AML-193 (cell line): ENCODE data around the gene GNB2.

Source experiments
- DNase-seq, 2 experiments: peaks; one replicate each; lab custom pipeline; 2025; lab: John Stamatoyannopoulos, UW

Gene GNB2

GRCh38 chr7:100673302-100673941 is at the start of gene GNB2:
TSS of gene GNB2 (plus strand) at chr7:100673740. CDS start at chr7:100676266, 2,526 bp downstream.
- DNase-seq, result peak; percentile 85 to 90

GRCh38 chr7:100623951-100624824 is 49.4 kb upstream of the GNB2 start:
- DNase-seq, result no peak

- no peak for DNase-seq
These were observed 47.5 kb upstream of the GNB2 start for GRCh38 chr7:100626055-100626454.

- peak; percentile 71 to 78 for DNase-seq
These were observed 46.9 kb upstream of the GNB2 start for GRCh38 chr7:100626530-100627237.

- no peak for DNase-seq
These were observed 46.3 kb upstream of the GNB2 start for GRCh38 chr7:100627238-100627549.

GRCh38 chr7:100629117-100629716 is 44.3 kb upstream of the GNB2 start:
- peak; percentile 17 to 27 for DNase-seq

GRCh38 chr7:100630066-100630465 is 43.5 kb upstream of the GNB2 start:
- no peak for DNase-seq

GRCh38 chr7:100632951-100633717 is 40.4 kb upstream of the GNB2 start:
- peak; percentile 10 to 21 for DNase-seq

GRCh38 chr7:100639995-100640516 is 33.5 kb upstream of the GNB2 start:
- DNase-seq, result no peak

- DNase-seq, result no peak
These were observed 32.8 kb upstream of the GNB2 start for GRCh38 chr7:100640517-100641440.

- DNase-seq, result no peak
These were observed 32.1 kb upstream of the GNB2 start, which contains the start of gene TFR2 for GRCh38 chr7:100641463-100641859. TSS of gene TFR2 (minus strand) at chr7:100641552. CDS start at chr7:100641509, 43 bp downstream.

- no peak for DNase-seq
These were observed 31.5 kb upstream of the GNB2 start for GRCh38 chr7:100641860-100642533.

GRCh38 chr7:100642534-100642907 is 31.0 kb upstream of the GNB2 start:
- no peak for DNase-seq

- DNase-seq, result no peak
These were observed 23.5 kb upstream of the GNB2 start for GRCh38 chr7:100649826-100650565.

- DNase-seq, result no peak
These were observed 18.4 kb upstream of the GNB2 start for GRCh38 chr7:100654908-100655831.

GRCh38 chr7:100655908-100656674 is 17.4 kb upstream of the GNB2 start, which contains the start of gene ACTL6B:
TSS of gene ACTL6B (minus strand) at chr7:100656448. CDS start at chr7:100656354, 94 bp downstream.
- no peak for DNase-seq
